GM18861 (cell line): ENCODE results near the gene SPINDOC.
"Not testable (repeated sequence)": the region's sequence is repeated elsewhere in the genome, so short reads cannot be mapped to it uniquely, and the experiment has no call there.

ENCODE experiments used
- ATAC-seq: cut with Tn5 transposase; IDR thresholded peaks from one replicate; pipeline ENCODE4 v1.9.1; 2021; ENCODE audit not compliant: unreplicated experiment

SPINDOC gene

GRCh38 chr11:63783925-63784592 lies 29.2 kb upstream of the SPINDOC start:
- ATAC-seq = no peak

- ATAC-seq = no peak
These were observed 27.4 kb upstream of the SPINDOC start for GRCh38 chr11:63785823-63786222.

- no peak for ATAC-seq
These were observed 21.6 kb upstream of the SPINDOC start for GRCh38 chr11:63791495-63792167.

GRCh38 chr11:63793161-63793560 lies 20.1 kb upstream of the SPINDOC start:
- ATAC-seq = no peak

- no peak for ATAC-seq
These were observed 18.2 kb upstream of the SPINDOC start for GRCh38 chr11:63795066-63795465.

GRCh38 chr11:63800921-63801320 lies 12.3 kb upstream of the SPINDOC start:
- ATAC-seq = no peak

GRCh38 chr11:63802637-63803414 lies 10.4 kb upstream of the SPINDOC start:
- ATAC-seq = no peak

GRCh38 chr11:63804259-63804658 lies 9.0 kb upstream of the SPINDOC start:
- ATAC-seq = no peak

GRCh38 chr11:63805844-63806415 lies 7.3 kb upstream of the SPINDOC start:
- ATAC-seq = no peak

GRCh38 chr11:63810383-63810782 lies 2.9 kb upstream of the SPINDOC start:
- ATAC-seq = not testable (repeated sequence)

- ATAC-seq = no peak
These were observed 1.7 kb upstream of the SPINDOC start for GRCh38 chr11:63811522-63811921.

GRCh38 chr11:63813563-63814382 lies 517 bp downstream of the SPINDOC start:
- ATAC-seq = peak; percentile 33

GRCh38 chr11:63814383-63814736 lies 1.1 kb downstream of the SPINDOC start:
- no peak for ATAC-seq

GRCh38 chr11:63816166-63816565 lies 2.9 kb downstream of the SPINDOC start:
- no peak for ATAC-seq

- no peak for ATAC-seq
These were observed 3.5 kb downstream of the SPINDOC start for GRCh38 chr11:63816732-63817131.

GRCh38 chr11:63817758-63818498 lies 4.7 kb downstream of the SPINDOC start:
- ATAC-seq = no peak

GRCh38 chr11:63818609-63819008 lies 5.4 kb downstream of the SPINDOC start:
- no peak for ATAC-seq

- ATAC-seq = no peak
These were observed 8.2 kb downstream of the SPINDOC start for GRCh38 chr11:63821411-63821810.

- ATAC-seq = no peak
These were observed 13.4 kb downstream of the SPINDOC start for GRCh38 chr11:63826471-63827190.
